Endothelial cell of umbilical vein (primary cell): ENCODE measurements around the gene ANO6. TPM values are rescaled to one million over a fixed set of nuclear protein-coding genes. Genes with fewer than 3 reads are reported as not detected.
"Not testable (repeated sequence)": the region's sequence is repeated elsewhere in the genome, so short reads cannot be mapped to it uniquely, and the experiment has no call there.

Source experiments
- BruUV-seq: library from RNA; stranded (reverse); fragments of 400-500 nt; replicated peaks from 2 replicates; lab custom pipeline; 2021; lab: Mats Ljungman, UMichigan
- CTCF ChIA-PET: fragments of 300-600, 350-600 bp; sonication (Branson Sonifier 250); formaldehyde crosslinking; loops from one replicate; lab custom pipeline; 2021; ENCODE audit warnings: antibody characterized with exemption, inconsistent platforms; lab: Charles Lee
- POLR2A ChIA-PET: fragments of 300-600, 350-600 bp; sonication (Branson Sonifier 250); formaldehyde crosslinking; loops from one replicate; lab custom pipeline; 2021; ENCODE audit warnings: antibody characterized with exemption, inconsistent platforms; lab: Charles Lee
- DNase-seq: peaks from one replicate; pipeline ENCODE4 v3.0.0-alpha.2; 2011; ENCODE audit warnings: low read depth, low spot score
- FAIRE-seq: peaks from 2 replicates; lab custom pipeline; 2011; peaks lifted over from hg19 to GRCh38; lab: Jason Lieb, UNC
- H2AFZ ChIP-seq: 2 replicates; pipeline ENCODE4 v1.6.0; 2012; ENCODE audit warnings: low read depth, low read length, control low read depth, inconsistent platforms
- H3K27ac ChIP-seq: 2 replicates; pipeline ENCODE4 v1.5.1; 2011; ENCODE audit warnings: low read depth, mild to moderate bottlenecking, control low read depth, low read length, moderate library complexity; ENCODE audit not compliant: insufficient read depth
- H3K27me3 ChIP-seq, 2 experiments: 2 replicates each; pipeline versions ENCODE4 v1.6.0 to v1.6.1; 2011; ENCODE audit warnings: low read length in 2 of 2, mixed read lengths in 1 of 2; ENCODE audit not compliant: control insufficient read depth in 2 of 2, insufficient read depth in 2 of 2
- H3K36me3 ChIP-seq, 2 experiments: 2 replicates in 1 of 2; 3 replicates in 1 of 2; pipeline ENCODE4 v1.5.1; 2011; ENCODE audit warnings: low read length in 2 of 2, mild to moderate bottlenecking in 1 of 2, moderate library complexity in 1 of 2; ENCODE audit not compliant: control insufficient read depth in 2 of 2, insufficient read depth in 2 of 2; ENCODE audit errors: extremely low read depth in 1 of 2
- H3K4me1 ChIP-seq: 3 replicates; pipeline ENCODE4 v1.5.1; 2011; ENCODE audit warnings: mild to moderate bottlenecking, low read length; ENCODE audit not compliant: control insufficient read depth, insufficient read depth; ENCODE audit errors: extremely low read depth
- H3K4me2 ChIP-seq: 2 replicates; pipeline ENCODE4 v1.6.1; 2011; ENCODE audit warnings: low read length, control low read depth, mixed read lengths; ENCODE audit not compliant: insufficient read depth
- H3K4me3 ChIP-seq, 3 experiments: fragments of 200-600 bp in 1 of 3; sonication (generic), shearing (Covaris generic) in 1 of 3; replicated peaks in 1 of 3; 2 replicates each; pipeline ENCODE4 v1.5.1; 2011 to 2016; ENCODE audit warnings: control low read depth in 3 of 3, low read length in 3 of 3, mild to moderate bottlenecking in 2 of 3, inconsistent platforms in 1 of 3, low read depth in 1 of 3, moderate library complexity in 1 of 3; ENCODE audit not compliant: insufficient read depth in 1 of 3
- H3K79me2 ChIP-seq: 2 replicates; pipeline ENCODE4 v1.6.0; 2012; ENCODE audit warnings: low read length, inconsistent platforms; ENCODE audit not compliant: control insufficient read depth, insufficient read depth
- H3K9ac ChIP-seq: replicated peaks from 2 replicates; pipeline ENCODE3; 2011; ENCODE audit warnings: low read length, control low read depth; ENCODE audit not compliant: insufficient read depth; ENCODE audit errors: extremely low read depth
- H3K9me1 ChIP-seq: replicated peaks from 3 replicates; pipeline ENCODE4 v1.6.0; 2011; ENCODE audit warnings: mild to moderate bottlenecking, low read length; ENCODE audit not compliant: control insufficient read depth, insufficient read depth; ENCODE audit errors: extremely low read depth
- H3K9me3 ChIP-seq: replicated peaks from 2 replicates; pipeline ENCODE4 v1.5.1; 2012; ENCODE audit warnings: low read length, inconsistent platforms; ENCODE audit not compliant: control insufficient read depth, insufficient read depth
- H4K20me1 ChIP-seq: replicated peaks from 2 replicates; pipeline ENCODE3; 2011; ENCODE audit warnings: mild to moderate bottlenecking, low read length; ENCODE audit not compliant: control insufficient read depth, insufficient read depth; ENCODE audit errors: extremely low read depth
- CTCF ChIP-seq, 2 donors: IDR thresholded peaks; 1 replicate in 1 of 2; 2 replicates in 1 of 2; pipeline ENCODE4 v1.5.1; 2011; ENCODE audit warnings: low read length in 2 of 2, mild to moderate bottlenecking in 2 of 2, moderate library complexity in 2 of 2, control low read depth in 1 of 2, inconsistent platforms in 1 of 2, low read depth in 1 of 2; ENCODE audit not compliant: insufficient read depth in 1 of 2; ENCODE audit errors: extremely low read depth in 1 of 2
- FOS ChIP-seq: IDR thresholded peaks from 2 replicates; pipeline ENCODE4 v1.6.1; 2011; ENCODE audit warnings: mild to moderate bottlenecking, low read length, moderate library complexity, borderline replicate concordance; ENCODE audit not compliant: insufficient read depth
- GATA2 ChIP-seq: IDR thresholded peaks from 2 replicates; pipeline ENCODE4 v1.7.0; 2011; ENCODE audit warnings: low read depth, mild to moderate bottlenecking, moderate library complexity, mixed read lengths, low read length; ENCODE audit not compliant: insufficient read length, insufficient read depth
- JUN ChIP-seq: IDR thresholded peaks from 2 replicates; pipeline ENCODE4 v1.6.1; 2011; ENCODE audit warnings: borderline replicate concordance, low read depth; ENCODE audit not compliant: insufficient read length, insufficient read depth
- MYC ChIP-seq: IDR thresholded peaks from one replicate; pipeline ENCODE4 v1.6.1; 2011; ENCODE audit warnings: mild to moderate bottlenecking, low read depth, low read length
- POLR2A ChIP-seq: IDR thresholded peaks from 2 replicates; pipeline ENCODE4 v1.6.1; 2012; ENCODE audit warnings: low read depth, mild to moderate bottlenecking, control low read depth, low read length
- dilution Hi-C: fragments of 300-500 bp; cut with MboI; formaldehyde crosslinking; loops from one replicate; pipeline ENCODE4 v1.15.0; 2019; ENCODE audit warnings: low sequenced_read_pairs; ENCODE audit not compliant: extremely low pct_ligation_motif_present
- intact Hi-C: fragments of 100-400 bp; cut with micrococcal nuclease; formaldehyde crosslinking; loops from one replicate; pipeline ENCODE4 v1.10.0; 2022
- polyA plus RNA-seq, 4 experiments: library from polyadenylated mRNA; depleted of rRNA in 3 of 4; stranded (reverse) in 3 of 4; unstranded in 1 of 4; fragments of >200 nt; gene quantifications; 2 replicates each; pipeline versions ENCODE4 v1.2.1 to v1.2.3, GENCODE V29; 2011 to 2012; ENCODE audit warnings: missing spikeins in 1 of 4
- total RNA-seq: library from RNA; stranded (reverse); gene quantifications from 2 replicates; pipeline ENCODE4 v1.2.3, GENCODE V29; 2021

The ANO6 gene
- total and polyA plus RNA-seq, 2 donors (not counting 3 experiments of a cell fraction or from before 2014, with no cell fraction given): 21.3 to 67.6 TPM

GRCh38 chr12:45388545-45388944 is 172.7 kb downstream of the ANO6 start:
- Histone ChIP-seq H3K4me1 (no peaks in the 10 kb centered on the region), H3K27ac (no peak overlapping the region), H2AFZ (no peak overlapping the region), H4K20me1 (no peaks in the 10 kb centered on the region), H3K9ac (no peak overlapping the region), H3K4me3 (no peak overlapping the region), H3K36me3 (peaks cover 5 to 6% of the 10 kb centered on the region in 2 experiments), H3K4me2 (no peak overlapping the region), H3K9me1 (no peaks in the 10 kb centered on the region), H3K79me2 (no peaks in the 10 kb centered on the region), H3K9me3 (no peaks in the 10 kb centered on the region), H3K27me3 (no peaks in the 10 kb centered on the region)
- CTCF ChIA-PET: interaction anchor here (0.6 to 4.8 kb wide), 33 partner anchors 10 to 337 kb away, joined by 3 to 108 read pairs (median 4); partner anchors contain the start of gene ANO6
- intact Hi-C loops (loop anchor here (1.0 kb wide), 4 partner anchors 119 to 258 kb away; no protein-coding TSS in a partner anchor), dilution Hi-C loops (no loop called here)
- POLR2A ChIA-PET: no interaction called here
- BruUV-seq: no TSS peak
- FAIRE-seq: peak; percentile 86
- TF ChIP-seq CTCF (IDR thresholded peaks at IDR 0.05; ENCODE audit: extremely low read depth in 1 of 2, insufficient read depth in 1 of 2, low read depth in 1 of 2, low read length in 2 of 2): peak; percentile 48 to 53
- TF ChIP-seq JUN: no peak
- peak; percentile 58 for DNase-seq

GRCh38 chr12:45389426-45389825 is 173.5 kb downstream of the ANO6 start:
- BruUV-seq: no TSS peak
- no peak overlapping the region for H3K9ac ChIP-seq
- intact Hi-C loops (no loop called here), dilution Hi-C loops (no loop called here)
- H3K36me3 ChIP-seq: peaks cover 3 to 5% of the 10 kb centered on the region in 2 experiments
- H3K9me3 ChIP-seq: no peaks in the 10 kb centered on the region
- H3K27me3 ChIP-seq: no peaks in the 10 kb centered on the region
- TF ChIP-seq MYC (no peak), FOS (no peak), JUN (no peak), GATA2 (no peak), POLR2A (no peak)
- no peak overlapping the region for H3K27ac ChIP-seq
- H3K9me1 ChIP-seq: no peaks in the 10 kb centered on the region
- no peak overlapping the region for H2AFZ ChIP-seq
- H3K4me3 ChIP-seq: no peak overlapping the region
- FAIRE-seq (peak; percentile 12), DNase-seq (no peak)
- H4K20me1 ChIP-seq: no peaks in the 10 kb centered on the region
- H3K4me1 ChIP-seq: no peaks in the 10 kb centered on the region
- H3K4me2 ChIP-seq: no peak overlapping the region
- no peaks in the 10 kb centered on the region for H3K79me2 ChIP-seq
- POLR2A ChIA-PET: no interaction called here
- CTCF ChIA-PET: interaction anchor here (0.8 to 4.8 kb wide), 17 partner anchors 11 to 336 kb away, joined by 3 to 108 read pairs (median 6); partner anchors contain the start of gene ANO6

- BruUV-seq, FAIRE-seq, dilution Hi-C loops, H3K9me1 ChIP-seq, H3K4me2 ChIP-seq, H3K4me3 ChIP-seq, H3K36me3 ChIP-seq, intact Hi-C loops, H3K79me2 ChIP-seq, CTCF ChIA-PET, H3K27me3 ChIP-seq, H2AFZ ChIP-seq, H4K20me1 ChIP-seq, H3K27ac ChIP-seq, H3K9ac ChIP-seq, H3K4me1 ChIP-seq, H3K9me3 ChIP-seq, DNase-seq, POLR2A ChIA-PET: not testable (repeated sequence)
Observed at GRCh38 chr12:45397499-45397898, 181.6 kb downstream of the ANO6 start.
